ENCODE results near the gene NOL4L. TPM values are rescaled to one million over a fixed set of nuclear protein-coding genes. Genes with fewer than 3 reads are reported as not detected.
"Not testable (repeated sequence)": the region's sequence is repeated elsewhere in the genome, so short reads cannot be mapped to it uniquely, and the experiment has no call there.

The NOL4L gene
- total and polyA plus RNA-seq, 11 donors, result 2.6 to 15.0 (median 6.7) TPM

DNA sequence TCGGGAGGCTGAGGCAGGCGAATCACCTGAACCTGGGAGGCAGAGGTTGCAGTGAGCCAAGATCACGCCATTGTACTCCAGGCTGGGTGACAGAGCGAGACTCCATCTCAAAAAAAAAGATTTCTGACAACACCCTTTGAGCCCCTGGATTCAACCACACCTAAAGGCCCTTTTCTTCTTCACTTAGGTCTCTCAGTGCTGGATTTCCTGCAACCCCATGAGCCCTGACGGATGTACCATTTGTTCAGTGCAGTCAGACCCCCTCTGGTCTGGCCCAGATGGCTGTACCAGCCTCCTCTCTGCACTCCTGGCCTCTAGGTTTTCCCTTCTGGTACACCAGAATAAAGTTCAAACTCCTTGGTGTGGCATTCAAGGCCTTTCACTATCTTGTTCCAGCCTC is 9.1 kb upstream of the NOL4L start:
- 92 to 96% (median 94%) methylated on average over 5 of the region's 5 CpGs for WGBS, 4 donors
- no peak overlapping the region for H3K27ac ChIP-seq
- intact Hi-C loops (cut with DNase I), result no loop called here
- no peaks in the 10 kb centered on the region for H3K4me1 ChIP-seq
- DNase-seq (no peak), ATAC-seq (no peak)
- H3K36me3 ChIP-seq, result no peaks in the 10 kb centered on the region
- H3K9me3 ChIP-seq, result no peaks in the 10 kb centered on the region
- H3K27me3 ChIP-seq, result no peaks in the 10 kb centered on the region
- no peak overlapping the region for H3K4me3 ChIP-seq
- TF ChIP-seq POLR2A (IDR thresholded peaks at IDR 0.05), result no peak
- TF ChIP-seq, protein P1, sequence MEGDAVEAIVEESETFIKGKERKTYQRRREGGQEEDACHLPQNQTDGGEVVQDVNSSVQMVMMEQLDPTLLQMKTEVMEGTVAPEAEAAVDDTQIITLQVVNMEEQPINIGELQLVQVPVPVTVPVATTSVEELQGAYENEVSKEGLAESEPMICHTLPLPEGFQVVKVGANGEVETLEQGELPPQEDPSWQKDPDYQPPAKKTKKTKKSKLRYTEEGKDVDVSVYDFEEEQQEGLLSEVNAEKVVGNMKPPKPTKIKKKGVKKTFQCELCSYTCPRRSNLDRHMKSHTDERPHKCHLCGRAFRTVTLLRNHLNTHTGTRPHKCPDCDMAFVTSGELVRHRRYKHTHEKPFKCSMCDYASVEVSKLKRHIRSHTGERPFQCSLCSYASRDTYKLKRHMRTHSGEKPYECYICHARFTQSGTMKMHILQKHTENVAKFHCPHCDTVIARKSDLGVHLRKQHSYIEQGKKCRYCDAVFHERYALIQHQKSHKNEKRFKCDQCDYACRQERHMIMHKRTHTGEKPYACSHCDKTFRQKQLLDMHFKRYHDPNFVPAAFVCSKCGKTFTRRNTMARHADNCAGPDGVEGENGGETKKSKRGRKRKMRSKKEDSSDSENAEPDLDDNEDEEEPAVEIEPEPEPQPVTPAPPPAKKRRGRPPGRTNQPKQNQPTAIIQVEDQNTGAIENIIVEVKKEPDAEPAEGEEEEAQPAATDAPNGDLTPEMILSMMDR (IDR thresholded peaks at IDR 0.05), result no peak

DNA sequence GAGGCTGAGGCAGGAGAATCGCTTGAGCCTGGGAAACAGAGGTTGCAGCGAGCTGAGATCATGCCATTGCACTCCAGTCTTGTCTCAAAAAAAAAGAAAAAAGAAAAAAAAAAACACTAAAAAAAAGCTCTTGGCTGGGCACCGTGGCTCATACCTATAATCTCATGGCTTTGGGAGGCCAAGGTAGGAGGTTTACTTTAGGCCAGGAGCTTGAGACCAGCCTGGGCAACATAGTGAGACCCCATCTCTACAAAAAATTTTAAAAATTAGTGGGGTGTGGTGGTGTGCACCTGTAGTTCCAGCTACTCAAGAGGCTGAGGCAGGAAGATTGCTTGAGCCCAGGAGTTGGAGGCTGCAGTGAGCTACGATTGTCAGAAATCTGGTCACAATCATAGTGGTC is 7.5 kb upstream of the NOL4L start:
- H3K36me3 ChIP-seq; DNase-seq; ATAC-seq; H3K27me3 ChIP-seq; H3K9me3 ChIP-seq; H3K4me1 ChIP-seq; H3K27ac ChIP-seq; H3K4me3 ChIP-seq; intact Hi-C loops (cut with DNase I): not testable (repeated sequence)
- 95 to 98% (median 96%) methylated on average over 4 of the region's 4 CpGs for WGBS, 4 donors

DNA sequence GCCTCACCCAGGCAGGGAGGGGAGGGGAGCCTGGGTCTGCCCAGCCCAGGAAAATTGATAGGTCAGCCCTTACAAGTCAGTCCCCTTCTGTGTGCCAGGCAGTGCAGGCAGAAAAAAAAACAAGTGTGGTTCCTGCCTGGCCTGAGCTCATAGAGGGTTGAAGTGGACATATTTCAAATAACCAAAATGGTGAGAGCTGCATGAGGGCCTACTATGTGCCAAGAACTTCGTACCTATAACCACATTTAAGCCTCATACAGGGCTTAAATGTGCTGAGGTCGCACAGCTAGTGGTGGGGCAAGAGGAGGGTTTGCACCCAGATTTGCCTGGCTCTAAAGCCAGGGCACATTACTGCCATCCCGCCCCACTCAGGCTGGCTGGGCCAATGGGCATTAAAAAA is 6.9 kb upstream of the NOL4L start:
- no peak for ATAC-seq
- Histone ChIP-seq H3K36me3 (no peaks in the 10 kb centered on the region), H3K4me3 (no peak overlapping the region), H3K9me3 (no peaks in the 10 kb centered on the region), H3K4me1 (no peaks in the 10 kb centered on the region), H3K27me3 (peaks cover 0 to 4% (median 0%) of the 10 kb centered on the region in 9 donors), H3K27ac (no peak overlapping the region)
- no peak for DNase-seq
- no peak for TF ChIP-seq POLR2A (IDR thresholded peaks at IDR 0.05)
- TF ChIP-seq, protein P1 (IDR thresholded peaks at IDR 0.05), result no peak
- intact Hi-C loops (cut with DNase I), result no loop called here
- WGBS, 4 donors, result 96 to 100% (median 97%) methylated on average over 3 of the region's 3 CpGs

DNA sequence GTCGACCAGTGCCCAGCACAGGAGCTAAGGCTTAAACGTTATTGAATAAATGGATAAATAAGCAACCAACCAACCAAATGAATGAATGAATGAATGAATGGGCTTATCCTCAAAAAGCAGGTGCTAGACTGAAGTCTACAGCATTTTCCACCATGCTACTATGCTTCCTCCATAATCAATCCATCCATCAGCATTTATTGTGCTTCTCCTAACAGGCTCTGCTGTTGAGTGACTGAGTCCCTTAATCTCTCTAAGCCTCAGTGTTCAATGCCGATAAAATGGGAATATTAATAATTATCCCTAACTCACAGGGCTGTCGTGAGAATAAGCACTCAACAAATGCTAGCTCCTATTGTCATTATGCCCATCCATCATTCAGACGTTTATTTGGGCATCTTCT is 4.6 kb upstream of the NOL4L start:
- H3K4me1 ChIP-seq, result peaks cover 0 to 9% (median 0%) of the 10 kb centered on the region in 12 donors
- TF ChIP-seq, protein P1 (IDR thresholded peaks at IDR 0.05), result no peak
- TF ChIP-seq POLR2A (IDR thresholded peaks at IDR 0.05), result no peak
- WGBS, 4 donors, result 74 to 88% (median 81%) methylated on average over 5 of the region's 5 CpGs
- no peaks in the 10 kb centered on the region for H3K9me3 ChIP-seq
- H3K4me3 ChIP-seq, result no peak overlapping the region
- no peak for ATAC-seq
- no peak overlapping the region for H3K27ac ChIP-seq
- intact Hi-C loops (cut with DNase I), result loop anchor here in 2 of 10 donors (10.0 kb wide), 1 partner anchor 55 kb away; no protein-coding TSS in a partner anchor
- DNase-seq, result no peak
- H3K27me3 ChIP-seq, result peaks cover 0 to 14% (median 0%) of the 10 kb centered on the region in 9 donors
- no peaks in the 10 kb centered on the region for H3K36me3 ChIP-seq

DNA sequence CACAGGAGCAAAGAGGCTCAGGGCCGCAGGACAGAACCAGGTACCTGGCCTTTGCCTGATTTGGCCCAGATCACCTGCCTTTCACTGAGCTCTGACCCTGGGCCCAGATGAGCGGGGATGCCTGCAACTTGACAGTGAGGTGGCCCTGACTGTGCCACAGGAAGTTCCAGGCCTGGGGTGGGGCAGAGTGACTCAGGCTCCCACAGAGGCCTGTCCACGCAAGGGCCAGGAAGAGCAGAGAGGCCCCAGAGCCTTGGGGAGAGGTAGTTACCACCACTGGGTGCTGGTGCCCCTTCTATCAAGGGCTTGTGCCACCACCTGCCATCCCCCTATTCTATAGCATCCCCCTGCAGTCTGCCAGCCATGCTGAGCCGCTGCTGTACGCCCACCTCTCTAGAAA is 4.1 kb upstream of the NOL4L start:
- no peak overlapping the region for H3K4me3 ChIP-seq
- H3K27ac ChIP-seq, result no peak overlapping the region
- ATAC-seq (no peak), DNase-seq (no peak)
- no peaks in the 10 kb centered on the region for H3K9me3 ChIP-seq
- H3K4me1 ChIP-seq, result peaks cover 0 to 13% (median 0%) of the 10 kb centered on the region in 12 donors
- H3K36me3 ChIP-seq, result no peaks in the 10 kb centered on the region
- intact Hi-C loops (cut with DNase I), result loop anchor here in 2 of 10 donors (10.0 kb wide), 1 partner anchor 54 kb away; no protein-coding TSS in a partner anchor
- WGBS, 4 donors, result 81 to 93% (median 87%) methylated on average over 3 to 5 of the region's 5 CpGs
- peaks cover 0 to 14% (median 4%) of the 10 kb centered on the region in 9 donors for H3K27me3 ChIP-seq
- TF ChIP-seq, protein P1 (IDR thresholded peaks at IDR 0.05), result no peak
- no peak for TF ChIP-seq POLR2A (IDR thresholded peaks at IDR 0.05)
